ENCODE results near the gene FNDC3B.

FNDC3B gene

GRCh38 chr3:172387728-172388127 lies 348.4 kb downstream of the FNDC3B start:
- Histone ChIP-seq H3K36me3 (ENCODE audit: control insufficient read depth in 1 of 2, insufficient read depth in 2 of 2, low read length in 2 of 2) (peaks cover 0 to 3% of the 10 kb centered on the region in 2 donors), H3K4me3 (ENCODE audit: low read depth in 1 of 2, low read length in 2 of 2) (no peak overlapping the region), H3K9ac (ENCODE audit: low read depth in 1 of 2, low read length in 2 of 2) (no peak overlapping the region), H3K9me3 (ENCODE audit: control insufficient read depth in 1 of 2, low read length in 2 of 2) (no peaks in the 10 kb centered on the region), H3K27ac (ENCODE audit: low read depth, low read length) (no peak overlapping the region), H3K4me1 (ENCODE audit: control insufficient read depth in 1 of 2, insufficient read depth in 2 of 2, low read length in 2 of 2) (no peaks in the 10 kb centered on the region), H3K27me3 (ENCODE audit: control insufficient read depth in 1 of 2, insufficient read depth in 2 of 2, low read length in 2 of 2) (no peaks in the 10 kb centered on the region)

- H3K27ac ChIP-seq (ENCODE audit: low read depth, low read length), result no peak overlapping the region
- no peak overlapping the region for H3K9ac ChIP-seq (ENCODE audit: low read depth in 1 of 2, low read length in 2 of 2)
- H3K27me3 ChIP-seq (ENCODE audit: control insufficient read depth in 1 of 2, insufficient read depth in 2 of 2, low read length in 2 of 2), result no peaks in the 10 kb centered on the region
- no peaks in the 10 kb centered on the region for H3K36me3 ChIP-seq (ENCODE audit: control insufficient read depth in 1 of 2, insufficient read depth in 2 of 2, low read length in 2 of 2)
- no peaks in the 10 kb centered on the region for H3K9me3 ChIP-seq (ENCODE audit: control insufficient read depth in 1 of 2, low read length in 2 of 2)
- H3K4me1 ChIP-seq (ENCODE audit: control insufficient read depth in 1 of 2, insufficient read depth in 2 of 2, low read length in 2 of 2), result no peaks in the 10 kb centered on the region
- H3K4me3 ChIP-seq (ENCODE audit: low read depth in 1 of 2, low read length in 2 of 2), result no peak overlapping the region
Measured at GRCh38 chr3:172388412-172389078, 349.2 kb downstream of the FNDC3B start.

DNA sequence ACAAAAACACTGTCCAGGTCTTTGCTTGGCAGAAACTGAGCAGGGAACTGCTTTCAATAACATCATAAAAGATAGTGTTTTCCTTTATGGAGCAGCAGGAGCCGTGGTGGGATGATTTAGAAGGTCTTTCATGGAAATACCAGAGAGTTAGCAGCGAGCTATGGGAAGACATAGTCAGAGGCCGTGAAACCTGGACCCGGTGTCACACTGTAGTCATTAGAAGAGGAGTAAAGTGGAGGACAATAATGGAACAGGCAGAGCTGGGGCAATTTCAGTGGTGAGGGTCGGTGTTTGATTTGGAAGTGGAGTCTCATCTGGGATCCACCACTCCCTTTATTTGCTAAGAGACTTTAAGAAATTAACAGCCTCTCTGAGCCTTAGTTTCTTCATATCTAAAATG lies 351.4 kb downstream of the FNDC3B start:
- no peaks in the 10 kb centered on the region for H3K9me3 ChIP-seq (ENCODE audit: control insufficient read depth in 1 of 2, low read length in 2 of 2)
- no peaks in the 10 kb centered on the region for H3K36me3 ChIP-seq (ENCODE audit: control insufficient read depth in 1 of 2, insufficient read depth in 2 of 2, low read length in 2 of 2)
- H3K27ac ChIP-seq (ENCODE audit: low read depth, low read length), result no peak overlapping the region
- no peak overlapping the region for H3K4me3 ChIP-seq (ENCODE audit: low read depth in 1 of 2, low read length in 2 of 2)
- H3K27me3 ChIP-seq (ENCODE audit: control insufficient read depth in 1 of 2, insufficient read depth in 2 of 2, low read length in 2 of 2), result no peaks in the 10 kb centered on the region
- no peak overlapping the region for H3K9ac ChIP-seq (ENCODE audit: low read depth in 1 of 2, low read length in 2 of 2)
- no peaks in the 10 kb centered on the region for H3K4me1 ChIP-seq (ENCODE audit: control insufficient read depth in 1 of 2, insufficient read depth in 2 of 2, low read length in 2 of 2)

DNA sequence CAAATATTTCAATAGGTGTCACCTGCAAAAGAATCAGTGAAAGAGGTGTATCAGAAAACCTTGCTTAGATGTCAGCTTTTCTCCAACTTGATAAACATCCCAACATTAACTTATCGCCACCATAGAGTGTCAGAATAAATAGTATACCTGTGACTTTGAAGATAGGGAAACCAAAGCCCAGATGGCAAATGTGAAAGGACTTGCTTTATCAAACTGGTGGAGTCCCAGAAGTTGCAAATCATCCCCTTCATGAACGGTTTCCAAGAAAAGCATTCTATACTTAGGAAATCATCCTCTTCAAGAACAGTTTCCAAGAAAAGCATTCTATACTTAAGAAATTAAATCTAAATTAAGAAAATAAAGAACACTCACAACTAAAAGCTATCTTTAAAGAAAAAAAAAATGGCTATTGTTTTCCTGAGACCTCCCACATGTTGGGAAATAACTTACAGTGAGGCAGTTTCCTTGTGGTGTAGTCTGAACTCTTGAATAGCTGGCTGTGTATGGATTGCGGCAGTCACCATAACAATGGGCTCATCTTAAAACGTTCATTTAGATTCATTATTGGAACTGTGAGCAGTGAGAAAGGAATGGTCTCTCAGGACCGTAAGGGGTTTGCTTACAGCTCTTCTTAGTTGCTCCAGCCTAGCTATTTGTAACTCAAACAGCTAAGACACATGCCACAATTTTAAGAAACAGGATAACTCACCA lies 352.4 kb downstream of the FNDC3B start:
- Histone ChIP-seq H3K27me3 (ENCODE audit: control insufficient read depth in 1 of 2, insufficient read depth in 2 of 2, low read length in 2 of 2) (no peaks in the 10 kb centered on the region), H3K36me3 (ENCODE audit: control insufficient read depth in 1 of 2, insufficient read depth in 2 of 2, low read length in 2 of 2) (no peaks in the 10 kb centered on the region), H3K27ac (ENCODE audit: low read depth, low read length) (no peak overlapping the region), H3K9me3 (ENCODE audit: control insufficient read depth in 1 of 2, low read length in 2 of 2) (no peaks in the 10 kb centered on the region), H3K4me1 (ENCODE audit: control insufficient read depth in 1 of 2, insufficient read depth in 2 of 2, low read length in 2 of 2) (no peaks in the 10 kb centered on the region), H3K9ac (ENCODE audit: low read depth in 1 of 2, low read length in 2 of 2) (no peak overlapping the region), H3K4me3 (ENCODE audit: low read depth in 1 of 2, low read length in 2 of 2) (no peak overlapping the region)

- H3K4me3 ChIP-seq (ENCODE audit: low read depth in 1 of 2, low read length in 2 of 2), result no peak overlapping the region
- no peaks in the 10 kb centered on the region for H3K27me3 ChIP-seq (ENCODE audit: control insufficient read depth in 1 of 2, insufficient read depth in 2 of 2, low read length in 2 of 2)
- no peak overlapping the region for H3K27ac ChIP-seq (ENCODE audit: low read depth, low read length)
- no peak overlapping the region for H3K9ac ChIP-seq (ENCODE audit: low read depth in 1 of 2, low read length in 2 of 2)
- H3K4me1 ChIP-seq (ENCODE audit: control insufficient read depth in 1 of 2, insufficient read depth in 2 of 2, low read length in 2 of 2), result no peaks in the 10 kb centered on the region
- no peaks in the 10 kb centered on the region for H3K9me3 ChIP-seq (ENCODE audit: control insufficient read depth in 1 of 2, low read length in 2 of 2)
- peaks cover 5 to 10% of the 10 kb centered on the region in 2 donors for H3K36me3 ChIP-seq (ENCODE audit: control insufficient read depth in 1 of 2, insufficient read depth in 2 of 2, low read length in 2 of 2)
Measured at GRCh38 chr3:172394692-172395091, 355.3 kb downstream of the FNDC3B start.

GRCh38 chr3:172396400-172396799 lies 357.0 kb downstream of the FNDC3B start:
- H3K9ac ChIP-seq (ENCODE audit: low read depth in 1 of 2, low read length in 2 of 2), result no peak overlapping the region
- no peaks in the 10 kb centered on the region for H3K9me3 ChIP-seq (ENCODE audit: control insufficient read depth in 1 of 2, low read length in 2 of 2)
- no peaks in the 10 kb centered on the region for H3K4me1 ChIP-seq (ENCODE audit: control insufficient read depth in 1 of 2, insufficient read depth in 2 of 2, low read length in 2 of 2)
- H3K36me3 ChIP-seq (ENCODE audit: control insufficient read depth in 1 of 2, insufficient read depth in 2 of 2, low read length in 2 of 2), result peaks cover 5 to 10% of the 10 kb centered on the region in 2 donors
- no peak overlapping the region for H3K4me3 ChIP-seq (ENCODE audit: low read depth in 1 of 2, low read length in 2 of 2)
- H3K27me3 ChIP-seq (ENCODE audit: control insufficient read depth in 1 of 2, insufficient read depth in 2 of 2, low read length in 2 of 2), result no peaks in the 10 kb centered on the region
- H3K27ac ChIP-seq (ENCODE audit: low read depth, low read length), result no peak overlapping the region

GRCh38 chr3:172397716-172398405 lies 358.5 kb downstream of the FNDC3B start:
- Histone ChIP-seq H3K36me3 (ENCODE audit: control insufficient read depth in 1 of 2, insufficient read depth in 2 of 2, low read length in 2 of 2) (peaks cover 7 to 10% of the 10 kb centered on the region in 2 donors), H3K27ac (ENCODE audit: low read depth, low read length) (no peak overlapping the region), H3K9ac (ENCODE audit: low read depth in 1 of 2, low read length in 2 of 2) (no peak overlapping the region), H3K4me1 (ENCODE audit: control insufficient read depth in 1 of 2, insufficient read depth in 2 of 2, low read length in 2 of 2) (no peaks in the 10 kb centered on the region), H3K27me3 (ENCODE audit: control insufficient read depth in 1 of 2, insufficient read depth in 2 of 2, low read length in 2 of 2) (no peaks in the 10 kb centered on the region), H3K9me3 (ENCODE audit: control insufficient read depth in 1 of 2, low read length in 2 of 2) (no peaks in the 10 kb centered on the region), H3K4me3 (ENCODE audit: low read depth in 1 of 2, low read length in 2 of 2) (no peak overlapping the region)

- H3K9me3 ChIP-seq (ENCODE audit: control insufficient read depth in 1 of 2, low read length in 2 of 2), result no peaks in the 10 kb centered on the region
- H3K9ac ChIP-seq (ENCODE audit: low read depth in 1 of 2, low read length in 2 of 2), result no peak overlapping the region
- no peaks in the 10 kb centered on the region for H3K27me3 ChIP-seq (ENCODE audit: control insufficient read depth in 1 of 2, insufficient read depth in 2 of 2, low read length in 2 of 2)
- peaks cover 7 to 10% of the 10 kb centered on the region in 2 donors for H3K36me3 ChIP-seq (ENCODE audit: control insufficient read depth in 1 of 2, insufficient read depth in 2 of 2, low read length in 2 of 2)
- H3K4me3 ChIP-seq (ENCODE audit: low read depth in 1 of 2, low read length in 2 of 2), result no peak overlapping the region
- no peak overlapping the region for H3K27ac ChIP-seq (ENCODE audit: low read depth, low read length)
- no peaks in the 10 kb centered on the region for H3K4me1 ChIP-seq (ENCODE audit: control insufficient read depth in 1 of 2, insufficient read depth in 2 of 2, low read length in 2 of 2)
Measured at GRCh38 chr3:172398484-172398883, 359.1 kb downstream of the FNDC3B start.

- H3K9ac ChIP-seq (ENCODE audit: low read depth in 1 of 2, low read length in 2 of 2), result no peak overlapping the region
- H3K9me3 ChIP-seq (ENCODE audit: control insufficient read depth in 1 of 2, low read length in 2 of 2), result no peaks in the 10 kb centered on the region
- no peaks in the 10 kb centered on the region for H3K4me1 ChIP-seq (ENCODE audit: control insufficient read depth in 1 of 2, insufficient read depth in 2 of 2, low read length in 2 of 2)
- H3K4me3 ChIP-seq (ENCODE audit: low read depth in 1 of 2, low read length in 2 of 2), result no peak overlapping the region
- no peak overlapping the region for H3K27ac ChIP-seq (ENCODE audit: low read depth, low read length)
- H3K27me3 ChIP-seq (ENCODE audit: control insufficient read depth in 1 of 2, insufficient read depth in 2 of 2, low read length in 2 of 2), result no peaks in the 10 kb centered on the region
- H3K36me3 ChIP-seq (ENCODE audit: control insufficient read depth in 1 of 2, insufficient read depth in 2 of 2, low read length in 2 of 2), result peaks cover 6 to 9% of the 10 kb centered on the region in 2 donors
Measured at GRCh38 chr3:172402090-172402489, 362.7 kb downstream of the FNDC3B start.

GRCh38 chr3:172402892-172403643 lies 363.7 kb downstream of the FNDC3B start:
- Histone ChIP-seq H3K9ac (ENCODE audit: low read depth in 1 of 2, low read length in 2 of 2) (no peak overlapping the region), H3K27ac (ENCODE audit: low read depth, low read length) (no peak overlapping the region)

More at GRCh38 chr3:172402892-172403643, 363.7 kb downstream of the FNDC3B start:
- Histone ChIP-seq H3K36me3 (ENCODE audit: control insufficient read depth in 1 of 2, insufficient read depth in 2 of 2, low read length in 2 of 2) (peaks cover 2 to 6% of the 10 kb centered on the region in 2 donors), H3K27me3 (ENCODE audit: control insufficient read depth in 1 of 2, insufficient read depth in 2 of 2, low read length in 2 of 2) (no peaks in the 10 kb centered on the region), H3K4me1 (ENCODE audit: control insufficient read depth in 1 of 2, insufficient read depth in 2 of 2, low read length in 2 of 2) (no peaks in the 10 kb centered on the region), H3K9me3 (ENCODE audit: control insufficient read depth in 1 of 2, low read length in 2 of 2) (no peaks in the 10 kb centered on the region), H3K4me3 (ENCODE audit: low read depth in 1 of 2, low read length in 2 of 2) (no peak overlapping the region)

Measured in duodenal mucosa (tissue), 2 donors.